LNCAP (cell line): ENCODE data around the gene DDX43.

Experiments used
- TF ChIP-seq, protein P1 (sequence below): fragments of 450-650 bp; IDR thresholded peaks from 2 replicates; pipeline ENCODE4 v1.5.1; 2017; ENCODE audit warnings: mild to moderate bottlenecking

Gene DDX43

DNA sequence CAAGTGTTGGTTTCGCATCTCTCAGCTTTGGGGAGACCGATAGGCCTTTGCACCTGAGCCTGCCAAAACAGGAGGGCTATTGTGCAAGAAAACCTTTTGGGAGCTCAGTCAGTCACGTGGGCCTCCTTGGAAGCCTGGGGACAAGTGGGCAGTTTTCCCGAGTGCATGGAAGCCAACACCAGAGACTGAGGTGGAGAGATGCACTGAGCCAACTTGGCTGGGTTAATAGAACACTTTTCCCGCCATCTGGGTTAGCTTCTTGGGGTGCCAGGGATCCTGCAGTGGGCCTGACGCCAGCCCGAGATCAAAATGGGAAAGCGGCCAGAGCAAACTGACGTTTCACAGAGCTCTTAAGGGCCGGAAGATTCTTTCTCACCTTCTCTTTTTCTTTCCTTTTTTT lies 22.1 kb upstream of the DDX43 start:
- TF ChIP-seq, protein P1, sequence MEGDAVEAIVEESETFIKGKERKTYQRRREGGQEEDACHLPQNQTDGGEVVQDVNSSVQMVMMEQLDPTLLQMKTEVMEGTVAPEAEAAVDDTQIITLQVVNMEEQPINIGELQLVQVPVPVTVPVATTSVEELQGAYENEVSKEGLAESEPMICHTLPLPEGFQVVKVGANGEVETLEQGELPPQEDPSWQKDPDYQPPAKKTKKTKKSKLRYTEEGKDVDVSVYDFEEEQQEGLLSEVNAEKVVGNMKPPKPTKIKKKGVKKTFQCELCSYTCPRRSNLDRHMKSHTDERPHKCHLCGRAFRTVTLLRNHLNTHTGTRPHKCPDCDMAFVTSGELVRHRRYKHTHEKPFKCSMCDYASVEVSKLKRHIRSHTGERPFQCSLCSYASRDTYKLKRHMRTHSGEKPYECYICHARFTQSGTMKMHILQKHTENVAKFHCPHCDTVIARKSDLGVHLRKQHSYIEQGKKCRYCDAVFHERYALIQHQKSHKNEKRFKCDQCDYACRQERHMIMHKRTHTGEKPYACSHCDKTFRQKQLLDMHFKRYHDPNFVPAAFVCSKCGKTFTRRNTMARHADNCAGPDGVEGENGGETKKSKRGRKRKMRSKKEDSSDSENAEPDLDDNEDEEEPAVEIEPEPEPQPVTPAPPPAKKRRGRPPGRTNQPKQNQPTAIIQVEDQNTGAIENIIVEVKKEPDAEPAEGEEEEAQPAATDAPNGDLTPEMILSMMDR, result no peak

DNA sequence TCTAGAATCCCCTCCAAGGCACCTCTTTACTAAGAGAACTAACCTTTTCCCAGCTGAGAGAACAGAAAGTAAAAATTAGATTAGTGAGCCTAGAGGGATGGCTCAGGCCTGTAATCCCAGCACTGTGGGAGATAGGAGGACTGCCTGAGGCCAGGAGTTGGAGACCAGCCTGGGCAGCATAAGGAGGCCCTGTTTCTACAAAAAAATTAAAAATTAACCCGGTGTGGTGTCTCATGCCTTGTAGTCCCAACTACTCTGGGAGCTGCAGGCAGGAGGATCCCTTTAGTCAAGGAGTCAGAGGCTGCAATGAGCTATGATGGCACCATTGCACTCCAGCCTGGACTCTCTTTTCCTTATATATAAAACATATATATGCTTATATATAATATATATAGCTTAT lies 19.4 kb upstream of the DDX43 start:
- TF ChIP-seq, protein P1, result no peak

DNA sequence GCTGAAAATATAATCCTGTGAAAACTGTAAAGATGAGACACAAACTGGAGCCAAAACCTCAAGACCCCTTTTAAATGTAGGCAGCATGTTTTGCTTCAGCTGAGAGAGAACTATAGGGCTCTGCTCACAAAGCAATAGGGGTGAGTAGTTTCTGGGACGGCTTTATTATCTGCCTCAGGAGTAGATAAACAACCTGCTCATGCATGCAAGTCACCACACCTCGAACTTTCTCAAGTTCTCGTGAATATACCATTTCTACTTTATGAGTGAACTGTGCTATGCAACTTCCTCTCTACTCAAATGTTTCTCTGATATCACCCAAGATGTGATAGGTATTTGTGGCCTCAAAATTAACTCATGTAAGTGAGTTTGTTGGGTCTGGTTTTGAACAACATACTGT lies 17.4 kb upstream of the DDX43 start:
- TF ChIP-seq, protein P1, result no peak

DNA sequence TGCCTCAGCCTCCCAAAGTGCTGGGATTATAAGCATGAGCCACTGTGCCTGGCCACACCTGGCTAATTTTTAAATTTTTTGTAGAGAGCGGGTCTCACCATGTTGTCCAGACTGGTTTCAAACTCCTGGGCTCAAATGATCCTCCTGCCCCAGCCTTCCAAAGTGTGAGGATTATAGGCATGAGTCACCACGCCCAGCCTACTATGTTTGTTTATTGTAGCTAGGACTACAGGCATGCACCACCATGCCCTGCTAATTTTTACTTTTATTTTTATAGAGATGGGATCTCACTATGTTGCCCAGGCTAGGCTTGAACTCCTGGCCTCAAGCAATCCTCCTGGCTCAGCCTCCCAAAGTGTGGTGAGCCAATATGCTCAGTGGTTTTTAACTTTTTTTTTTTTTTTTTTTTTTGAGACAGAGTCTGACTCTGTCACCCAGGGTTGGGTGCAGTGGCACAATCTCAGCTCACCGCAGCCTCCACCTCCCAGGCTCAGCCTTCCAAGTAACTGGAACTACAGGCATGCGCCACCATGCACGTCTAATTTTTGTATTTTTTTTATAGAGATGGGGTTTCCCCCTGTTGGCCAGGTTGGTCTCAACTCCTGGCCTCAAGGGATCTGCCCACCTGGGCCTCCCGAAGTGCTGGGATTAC lies 12.0 kb upstream of the DDX43 start:
- TF ChIP-seq, protein P1, result no peak

DNA sequence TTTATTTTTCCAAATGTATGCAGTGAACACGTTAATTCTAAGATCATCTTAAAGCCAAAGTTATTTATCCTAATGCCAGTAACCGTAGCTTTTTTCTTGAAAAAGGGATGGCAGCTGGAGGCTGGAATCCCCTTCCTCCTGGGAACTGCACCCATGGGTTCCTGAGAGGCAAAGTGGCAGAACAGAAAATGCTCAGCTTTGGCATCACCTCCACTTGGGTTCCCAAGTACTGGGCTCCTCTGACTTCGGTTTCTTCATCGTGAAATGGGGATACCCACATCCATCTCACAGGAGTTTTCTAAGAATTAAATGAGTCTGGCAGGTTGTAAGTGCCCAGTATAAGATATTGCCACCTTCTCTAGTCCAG lies 6.2 kb upstream of the DDX43 start:
- TF ChIP-seq, protein P1, result no peak

DNA sequence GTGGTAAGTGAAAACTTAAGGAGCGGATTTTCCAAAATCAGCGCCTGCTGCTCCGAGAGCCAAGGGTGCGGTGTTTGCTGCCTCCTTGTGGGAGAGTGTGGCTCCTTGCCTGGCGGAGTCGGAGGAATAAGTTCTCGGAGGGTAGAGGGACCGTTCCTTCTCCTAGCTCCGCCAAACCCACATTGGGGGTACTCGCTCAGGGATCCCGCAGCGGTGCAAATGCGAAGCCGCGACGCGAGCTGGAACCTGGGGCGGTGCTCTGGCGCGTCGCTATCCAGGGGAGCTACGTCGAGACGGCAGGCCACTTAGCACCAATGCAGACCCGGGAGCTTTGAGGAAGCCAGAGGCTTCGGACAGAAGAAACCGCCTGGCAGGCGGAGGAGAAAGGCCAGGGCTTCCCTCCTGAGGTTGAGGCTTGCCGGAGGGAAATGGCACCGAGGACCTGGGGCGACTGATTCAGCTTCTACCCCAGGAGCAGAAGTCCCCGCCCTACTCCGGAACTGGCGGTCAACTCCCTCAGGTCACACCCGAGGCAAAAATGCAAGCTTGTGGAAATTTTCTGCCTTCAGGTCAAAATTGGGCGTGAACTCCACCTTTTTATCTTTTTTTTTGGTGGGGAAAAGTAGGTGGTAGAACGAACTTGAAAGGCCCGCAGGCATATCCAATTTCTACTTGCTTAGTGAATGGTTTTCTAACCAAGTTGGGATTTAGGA lies 5.7 kb upstream of the DDX43 start:
- TF ChIP-seq, protein P1, result peak; percentile 32; the same call in 1 of the 2 replicates

DNA sequence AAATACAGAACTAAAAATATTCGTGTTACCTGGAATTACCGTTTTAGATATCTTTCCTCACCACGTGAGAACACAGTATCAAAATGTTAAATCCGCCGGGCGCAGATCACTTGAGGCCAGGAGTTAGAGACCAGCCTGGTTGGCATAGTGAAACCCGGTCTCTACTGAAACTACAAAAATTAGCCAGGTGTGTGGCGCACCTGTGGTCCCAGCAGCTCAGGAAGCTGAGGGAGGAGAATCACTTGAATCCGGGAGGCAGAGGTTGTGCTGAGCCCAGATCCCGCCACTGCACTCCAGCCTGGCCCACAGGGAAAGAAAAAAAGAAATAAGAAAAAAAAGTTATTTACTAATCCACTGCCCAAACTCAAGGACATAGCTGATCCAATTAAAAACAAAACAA lies 4.8 kb upstream of the DDX43 start:
- TF ChIP-seq, protein P1, result no peak
